ENCODE measurements around the gene GSTA5. TPM values are rescaled to one million over a fixed set of nuclear protein-coding genes. Genes with fewer than 3 reads are reported as not detected.
A peak's percentile ranks its signal among the peaks of the same experiment; 100 is the strongest.
"Not testable (repeated sequence)": the region's sequence is repeated elsewhere in the genome, so short reads cannot be mapped to it uniquely, and the experiment has no call there.

The GSTA5 gene
- total RNA-seq, 1 donor from 2014 or later = not detected

DNA sequence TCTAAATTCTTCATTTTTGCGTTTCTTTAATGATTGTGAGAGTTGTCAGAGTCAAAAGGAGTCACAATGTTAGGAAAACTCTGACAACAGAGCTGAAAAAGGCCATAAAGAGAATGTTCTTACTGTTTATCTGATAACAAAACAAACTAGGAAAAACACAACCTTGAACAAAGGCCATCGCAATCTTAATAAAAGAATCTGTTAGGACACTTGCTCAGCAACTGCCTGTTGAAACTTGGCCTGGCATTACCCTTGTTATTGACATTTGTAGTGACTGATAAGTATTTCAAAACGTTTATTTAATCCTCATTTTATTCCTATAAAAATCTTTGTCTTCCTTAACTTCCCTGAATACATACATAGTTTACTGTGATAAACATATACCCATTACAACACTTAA is 52.7 kb downstream of the GSTA5 start:
- FAIRE-seq = no peak
- TF ChIP-seq, protein P1, sequence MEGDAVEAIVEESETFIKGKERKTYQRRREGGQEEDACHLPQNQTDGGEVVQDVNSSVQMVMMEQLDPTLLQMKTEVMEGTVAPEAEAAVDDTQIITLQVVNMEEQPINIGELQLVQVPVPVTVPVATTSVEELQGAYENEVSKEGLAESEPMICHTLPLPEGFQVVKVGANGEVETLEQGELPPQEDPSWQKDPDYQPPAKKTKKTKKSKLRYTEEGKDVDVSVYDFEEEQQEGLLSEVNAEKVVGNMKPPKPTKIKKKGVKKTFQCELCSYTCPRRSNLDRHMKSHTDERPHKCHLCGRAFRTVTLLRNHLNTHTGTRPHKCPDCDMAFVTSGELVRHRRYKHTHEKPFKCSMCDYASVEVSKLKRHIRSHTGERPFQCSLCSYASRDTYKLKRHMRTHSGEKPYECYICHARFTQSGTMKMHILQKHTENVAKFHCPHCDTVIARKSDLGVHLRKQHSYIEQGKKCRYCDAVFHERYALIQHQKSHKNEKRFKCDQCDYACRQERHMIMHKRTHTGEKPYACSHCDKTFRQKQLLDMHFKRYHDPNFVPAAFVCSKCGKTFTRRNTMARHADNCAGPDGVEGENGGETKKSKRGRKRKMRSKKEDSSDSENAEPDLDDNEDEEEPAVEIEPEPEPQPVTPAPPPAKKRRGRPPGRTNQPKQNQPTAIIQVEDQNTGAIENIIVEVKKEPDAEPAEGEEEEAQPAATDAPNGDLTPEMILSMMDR (IDR thresholded peaks at IDR 0.05; ENCODE audit: insufficient read depth, low read length, severe bottlenecking) = no peak
- Histone ChIP-seq H3K27me3 (ENCODE audit: control insufficient read depth, insufficient read depth, low read length) (no peaks in the 10 kb centered on the region), H3K4me3 (ENCODE audit: low read depth, low read length) (no peak overlapping the region), H3K36me3 (ENCODE audit: control insufficient read depth, insufficient read depth, low read length) (no peaks in the 10 kb centered on the region)
- DNase-seq (ENCODE audit: low read depth) = peak; percentile 52

DNA sequence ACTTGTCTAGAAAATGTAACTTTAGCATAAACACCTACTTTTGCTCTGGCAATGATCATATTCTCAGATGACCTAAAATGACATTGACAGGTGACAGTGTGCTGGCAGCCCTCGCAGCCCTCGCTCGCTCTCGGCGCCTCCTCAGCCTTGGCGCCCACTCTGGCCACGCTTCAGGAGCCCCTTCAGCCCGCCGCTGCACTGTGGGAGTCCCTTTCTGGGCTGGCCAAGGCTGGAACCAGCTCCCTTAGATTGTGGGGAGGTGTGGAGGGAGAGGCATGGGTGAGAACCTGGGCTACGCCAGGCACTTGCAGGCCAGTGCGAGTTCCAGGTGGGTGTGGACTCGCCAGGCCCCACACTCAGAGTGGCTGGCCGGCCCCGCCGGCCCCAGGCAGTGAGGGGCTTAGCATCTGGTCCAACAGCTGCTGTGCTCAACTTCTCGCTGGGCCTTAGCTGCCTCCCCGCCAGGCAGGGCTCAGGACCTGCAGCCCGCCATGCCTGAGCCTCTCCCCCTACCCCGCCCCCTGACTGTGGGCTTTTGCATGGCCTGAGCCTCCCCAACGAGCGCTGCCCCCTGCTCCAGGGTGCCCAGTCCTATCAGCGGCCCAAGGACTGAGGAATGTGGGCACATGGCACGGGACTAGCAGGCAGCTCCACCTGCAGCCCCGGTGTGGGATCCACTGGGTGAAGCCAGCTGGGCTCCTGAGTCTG is 54.2 kb downstream of the GSTA5 start:
- DNase-seq (ENCODE audit: low read depth) (no peak), FAIRE-seq (no peak)
- no peak overlapping the region for H3K4me3 ChIP-seq (ENCODE audit: low read depth, low read length)
- H3K27me3 ChIP-seq (ENCODE audit: control insufficient read depth, insufficient read depth, low read length) = no peaks in the 10 kb centered on the region
- no peaks in the 10 kb centered on the region for H3K36me3 ChIP-seq (ENCODE audit: control insufficient read depth, insufficient read depth, low read length)
- TF ChIP-seq, protein P1 (IDR thresholded peaks at IDR 0.05; ENCODE audit: insufficient read depth, low read length, severe bottlenecking) = no peak

DNA sequence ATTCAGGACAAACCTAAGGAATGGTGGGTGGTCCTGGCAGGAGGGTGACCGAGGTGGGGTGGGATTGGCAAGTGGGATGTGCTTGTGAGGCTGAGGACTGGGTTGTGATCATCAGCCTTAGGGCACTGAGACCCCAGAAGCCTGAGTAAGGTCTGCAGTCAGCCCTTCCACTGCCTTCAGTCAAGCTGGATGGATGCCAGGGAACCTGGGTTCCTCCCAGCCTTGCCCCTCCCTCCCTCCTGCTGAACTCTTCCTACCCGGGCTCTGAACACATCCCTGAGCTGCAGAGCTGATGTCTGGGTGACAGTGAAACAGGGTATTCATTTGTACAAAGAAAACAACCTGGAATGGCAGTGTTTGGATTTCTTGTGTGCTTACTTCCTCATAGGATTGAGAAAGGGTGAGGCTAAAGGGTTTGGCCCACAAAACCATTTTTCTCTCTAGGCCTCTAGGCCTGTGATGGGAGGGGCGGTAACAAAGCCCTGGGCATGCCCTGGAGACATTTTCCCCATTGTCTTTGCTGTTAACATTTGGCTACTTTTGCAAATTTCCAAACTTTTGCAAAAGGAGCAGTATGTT is 57.8 kb downstream of the GSTA5 start:
- FAIRE-seq; H3K27me3 ChIP-seq (ENCODE audit: control insufficient read depth, insufficient read depth, low read length); DNase-seq (ENCODE audit: low read depth); H3K4me3 ChIP-seq (ENCODE audit: low read depth, low read length); H3K36me3 ChIP-seq (ENCODE audit: control insufficient read depth, insufficient read depth, low read length): not testable (repeated sequence)

DNA sequence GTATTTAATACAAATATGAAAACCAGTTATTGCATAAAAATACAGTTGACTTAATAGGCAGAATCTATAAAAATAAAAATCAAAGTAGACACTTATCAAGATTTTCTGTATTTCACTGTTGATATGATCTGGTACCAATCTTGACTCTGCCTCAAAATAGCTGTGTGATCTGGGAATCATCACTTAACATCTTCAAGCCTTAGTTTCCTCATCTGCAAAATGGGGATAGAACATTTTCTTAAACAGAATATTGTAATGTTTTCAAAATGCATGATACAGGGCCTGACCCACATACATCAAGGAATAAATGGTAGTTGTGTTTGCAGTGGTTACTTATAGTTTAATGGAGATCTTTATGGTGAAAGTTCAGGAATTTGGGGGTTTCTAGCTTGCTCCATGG is 58.4 kb downstream of the GSTA5 start:
- FAIRE-seq; H3K27me3 ChIP-seq (ENCODE audit: control insufficient read depth, insufficient read depth, low read length); H3K36me3 ChIP-seq (ENCODE audit: control insufficient read depth, insufficient read depth, low read length); DNase-seq (ENCODE audit: low read depth); H3K4me3 ChIP-seq (ENCODE audit: low read depth, low read length): not testable (repeated sequence)

Other genes with a start within 250 kb of the GSTA5 start
- gene TMEM14A, start 169.7 kb downstream of the GSTA5 start, total RNA-seq = 20.1 and 22.6 TPM in 2 replicates
- not detected in 2 replicates for gene GSTA2, start 77.3 kb downstream of the GSTA5 start, total RNA-seq
- gene GSTA1, start 37.0 kb downstream of the GSTA5 start, total RNA-seq = 0.26 TPM in 1 of 2 replicates, not detected in the other
- gene GSTA3, start 68.9 kb upstream of the GSTA5 start, total RNA-seq = not detected in 2 replicates
- gene GSTA4, start 154.5 kb upstream of the GSTA5 start, total RNA-seq = 10.8 and 26.8 TPM in 2 replicates
- gene CILK1, start 221.0 kb upstream of the GSTA5 start, total RNA-seq = 1.8 and 2.7 TPM in 2 replicates
- gene FBXO9, start 224.6 kb upstream of the GSTA5 start, total RNA-seq = 29.0 and 31.2 TPM in 2 replicates